SH-SY5Y (cell line): ENCODE data around the gene CLEC16A.

ENCODE experiments used
- GATA2 ChIP-seq: IDR thresholded peaks from 2 replicates; pipeline ENCODE4 v1.6.1; 2011; ENCODE audit warnings: mild to moderate bottlenecking, low read depth, low read length
- GATA3 ChIP-seq: IDR thresholded peaks from 2 replicates; pipeline ENCODE4 v1.6.1; 2011; ENCODE audit warnings: low read depth, mild to moderate bottlenecking, low read length, moderate library complexity

Gene CLEC16A

GRCh38 chr16:11133344-11133943 is 189.1 kb downstream of the CLEC16A start:
- TF ChIP-seq GATA3 (no peak), GATA2 (no peak)

DNA sequence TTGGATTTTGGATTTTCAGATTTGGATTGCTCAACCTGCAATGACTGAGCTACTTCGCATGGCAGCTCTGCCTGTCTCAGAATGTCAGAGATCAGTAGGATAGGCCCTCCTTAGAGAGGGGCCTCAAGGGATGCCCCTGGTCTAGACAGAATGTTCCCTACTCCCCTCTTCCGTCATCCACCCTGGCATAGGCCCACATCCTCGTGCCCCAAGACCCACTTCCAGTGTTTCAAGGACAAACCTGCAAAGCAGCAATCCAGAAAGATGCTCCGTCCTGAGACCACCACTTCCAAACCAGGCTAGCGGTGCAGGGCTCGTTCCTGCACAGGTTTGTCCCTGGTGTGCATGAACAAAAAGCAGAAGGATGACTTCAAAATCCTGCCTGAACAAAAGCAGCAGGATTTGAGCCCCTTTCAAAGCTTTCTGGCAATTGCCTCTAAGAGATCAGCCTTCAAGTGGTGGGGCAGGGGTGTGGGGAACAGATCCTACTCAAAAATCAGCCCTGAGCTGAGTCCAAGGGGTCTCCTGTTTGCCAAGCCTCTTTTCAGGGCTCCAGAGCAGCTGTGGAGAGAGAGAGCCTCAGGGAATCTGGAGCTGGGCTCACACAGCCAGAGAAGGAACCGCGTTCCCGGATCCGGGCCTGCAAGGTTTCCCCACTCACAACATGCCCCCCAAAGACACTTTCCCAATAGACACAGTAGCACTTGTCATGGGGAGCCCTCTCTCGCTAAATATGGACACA is 190.5 kb downstream of the CLEC16A start:
- TF ChIP-seq GATA2 (no peak), GATA3 (no peak)

- no peak for TF ChIP-seq GATA3
- no peak for TF ChIP-seq GATA2
These were observed 191.2 kb downstream of the CLEC16A start for GRCh38 chr16:11135464-11135973.

DNA sequence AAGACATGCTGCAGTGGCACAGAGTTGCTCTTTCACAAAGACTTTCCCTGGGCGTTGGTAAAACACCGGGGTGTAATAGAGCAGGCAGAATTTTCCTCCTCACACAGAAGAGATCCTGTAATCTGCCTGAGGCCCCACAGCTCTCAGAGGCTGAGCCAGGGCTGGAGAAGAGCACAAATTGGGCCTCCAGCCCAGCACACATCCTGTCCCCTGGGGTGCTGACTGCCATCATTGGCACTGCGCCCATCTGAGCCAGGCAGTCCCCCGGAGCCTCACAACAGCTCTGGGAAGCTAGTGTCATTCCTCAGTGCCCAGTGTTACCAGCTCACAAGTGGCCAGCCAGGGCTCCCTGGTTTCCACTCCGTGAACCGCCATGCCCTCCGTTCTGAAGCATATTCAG is 192.2 kb downstream of the CLEC16A start:
- TF ChIP-seq GATA3 (no peak), GATA2 (peak; percentile 67)

DNA sequence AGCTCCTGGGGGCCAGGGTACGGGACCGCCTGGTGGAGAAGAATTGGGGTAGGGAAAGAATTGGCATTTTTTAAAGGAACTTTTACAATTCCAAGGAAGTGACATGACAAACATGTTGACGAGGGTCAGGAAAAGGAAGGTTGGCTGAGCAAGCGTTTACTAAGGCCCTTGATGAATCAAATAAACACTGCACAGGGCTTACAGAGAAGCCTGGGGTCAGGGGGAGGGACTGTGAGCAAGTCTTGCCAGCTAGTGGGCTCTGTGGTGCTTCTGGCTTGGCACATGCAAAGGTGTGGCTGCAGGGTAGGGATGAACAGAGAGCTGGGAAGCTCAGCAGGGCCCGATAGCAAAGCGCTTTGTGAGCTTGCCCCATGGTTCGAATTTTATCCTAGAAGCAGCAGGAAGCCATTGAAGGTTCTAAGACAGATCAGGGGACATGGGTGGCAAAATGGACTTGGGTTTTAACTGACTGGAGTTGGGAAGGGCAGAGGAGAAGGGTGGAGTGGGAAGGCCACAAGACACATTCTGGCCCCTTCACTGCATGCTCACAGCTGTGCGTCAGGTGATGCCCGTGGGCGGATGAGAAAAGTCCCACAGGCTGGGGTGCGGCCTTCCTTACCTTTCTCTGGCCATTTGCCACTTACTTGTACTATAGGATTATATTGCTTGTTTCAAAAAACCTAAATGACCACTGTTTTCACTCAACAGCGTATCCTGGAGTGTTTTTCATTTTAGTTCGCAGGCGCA is 193.8 kb downstream of the CLEC16A start:
- TF ChIP-seq GATA3 (no peak), GATA2 (no peak)

- TF ChIP-seq GATA3: no peak
- no peak for TF ChIP-seq GATA2
These were observed 194.5 kb downstream of the CLEC16A start for GRCh38 chr16:11138769-11139325.

GRCh38 chr16:11139326-11140097 is 195.1 kb downstream of the CLEC16A start:
- TF ChIP-seq GATA3 (no peak), GATA2 (no peak)

DNA sequence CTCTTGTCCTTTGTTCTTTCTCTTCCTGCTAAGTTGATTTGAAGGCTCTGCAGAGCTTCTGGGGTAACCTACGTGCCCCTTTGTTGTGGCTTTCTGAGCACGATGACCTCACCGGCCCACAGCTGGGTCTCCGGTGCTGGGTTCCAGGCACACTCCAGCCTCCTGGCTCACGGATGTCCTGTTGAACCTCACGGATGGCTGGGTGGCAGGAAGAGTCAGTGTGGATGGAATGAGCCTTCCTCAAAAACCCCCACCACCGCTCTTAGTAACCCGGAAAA is 195.7 kb downstream of the CLEC16A start:
- TF ChIP-seq GATA3: no peak
- no peak for TF ChIP-seq GATA2

- TF ChIP-seq GATA2: no peak
- no peak for TF ChIP-seq GATA3
These were observed 196.1 kb downstream of the CLEC16A start for GRCh38 chr16:11140466-11140865.

- TF ChIP-seq GATA3 (no peak), GATA2 (no peak)
These were observed 196.5 kb downstream of the CLEC16A start for GRCh38 chr16:11140867-11141266.

GRCh38 chr16:11141409-11142260 is 197.3 kb downstream of the CLEC16A start:
- no peak for TF ChIP-seq GATA3
- no peak for TF ChIP-seq GATA2

DNA sequence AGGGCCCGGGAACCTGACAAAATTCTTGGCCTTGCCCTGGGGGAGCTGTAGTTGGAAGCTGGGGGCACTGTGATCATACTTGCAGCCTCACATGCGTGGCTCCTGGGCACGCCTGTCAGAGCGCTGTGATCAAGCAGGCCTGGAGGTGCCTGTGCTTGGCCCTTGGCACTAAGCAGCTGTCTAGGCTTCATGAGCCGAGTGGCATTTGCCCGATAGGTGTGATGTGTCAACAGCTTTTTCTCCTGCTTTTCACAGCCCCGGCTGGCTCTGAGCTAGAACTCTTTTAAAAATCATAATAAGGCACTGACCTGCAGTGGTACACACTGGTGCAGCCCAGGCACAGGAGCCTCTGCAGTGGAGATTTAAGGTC is 197.9 kb downstream of the CLEC16A start:
- TF ChIP-seq GATA2 (no peak), GATA3 (no peak)

DNA sequence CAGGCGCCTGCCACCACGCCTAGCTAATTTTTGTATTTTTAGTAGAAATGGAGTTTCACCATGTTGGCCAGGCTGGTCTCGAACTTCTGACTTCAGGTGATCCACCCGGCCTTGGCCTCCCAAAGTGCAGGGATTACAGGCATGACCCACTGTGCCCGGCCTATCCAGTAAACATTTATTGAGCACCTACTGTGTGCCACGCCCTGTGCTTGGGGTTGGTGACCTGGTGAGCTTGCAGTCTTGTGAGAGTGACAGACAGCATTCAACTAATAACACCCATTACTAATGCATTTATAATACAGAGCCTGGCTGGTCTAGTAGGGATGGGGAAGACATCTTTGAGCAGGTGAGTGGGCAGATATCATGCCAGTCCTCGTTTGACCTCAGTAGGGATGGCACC is 198.6 kb downstream of the CLEC16A start:
- TF ChIP-seq GATA3 (no peak), GATA2 (no peak)
